HEK293 (cell line): Measurements from ENCODE around the gene FHIT.

Experiments
- CTCF ChIA-PET: fragments of 350-600 bp; formaldehyde crosslinking; extraction: SDS; loops from one replicate; lab custom pipeline; 2021; ENCODE audit warnings: antibody characterized with exemption; lab: Yijun Ruan, JAX
- POLR2A ChIA-PET: fragments of 300-600 bp; formaldehyde crosslinking; extraction: SDS; loops from one replicate; lab custom pipeline; 2020; ENCODE audit warnings: antibody characterized with exemption, inconsistent platforms; lab: Yijun Ruan, JAX
- H3K27ac ChIP-seq: fragments of 200-500 bp; sonication (Bioruptor generic); 2 replicates; pipeline ENCODE4 v1.5.1; 2014; ENCODE audit warnings: low read depth, low read length, control low read depth, inconsistent platforms; ENCODE audit errors: extremely low read depth
- H3K36me3 ChIP-seq, 2 experiments: fragments of 200-500 bp in 1 of 2; sonication (Bioruptor generic) in 1 of 2; 1 replicate in 1 of 2; 2 replicates in 1 of 2; pipeline ENCODE4 v1.5.1; 2014 to 2017; ENCODE audit warnings: inconsistent platforms in 2 of 2, low read length in 2 of 2; ENCODE audit not compliant: control insufficient read depth in 2 of 2, insufficient read depth in 1 of 2
- H3K4me1 ChIP-seq: fragments of 200-500 bp; sonication (Bioruptor generic); 2 replicates; pipeline ENCODE4 v1.5.1; 2014; ENCODE audit warnings: mild to moderate bottlenecking, low read length, inconsistent platforms; ENCODE audit not compliant: control insufficient read depth, insufficient read depth
- H3K4me3 ChIP-seq: 2 replicates; pipeline ENCODE4 v1.5.1; 2011; ENCODE audit warnings: low read depth, mild to moderate bottlenecking, control low read depth, low read length, moderate library complexity
- H3K9me3 ChIP-seq: fragments of 200-500 bp; sonication (Bioruptor generic); 2 replicates; pipeline ENCODE4 v1.5.1; 2014; ENCODE audit warnings: low read depth, low read length, inconsistent platforms; ENCODE audit not compliant: control insufficient read depth, insufficient read depth
- CTCF ChIP-seq: fragments of 450-650 bp; formaldehyde crosslinking; IDR thresholded peaks from 2 replicates; pipeline ENCODE4 v1.5.1; 2016; ENCODE audit warnings: missing biosample characterization, missing genetic modification characterization
- FEZF1 ChIP-seq: fragments of 450-650 bp; formaldehyde crosslinking; IDR thresholded peaks from 2 replicates; pipeline ENCODE4 v1.5.1; 2016; ENCODE audit warnings: missing biosample characterization, missing genetic modification characterization
- HOXD13 ChIP-seq: sonication (generic); formaldehyde crosslinking; IDR thresholded peaks from 2 replicates; pipeline ENCODE4 v1.8.0; 2022; ENCODE audit warnings: missing genetic modification reagents, borderline replicate concordance
- OSR2 ChIP-seq: fragments of 450-650 bp; formaldehyde crosslinking; IDR thresholded peaks from 2 replicates; pipeline ENCODE4 v1.5.1; 2016; ENCODE audit warnings: missing biosample characterization, missing genetic modification characterization
- ZFP37 ChIP-seq: fragments of 450-650 bp; formaldehyde crosslinking; IDR thresholded peaks from 2 replicates; pipeline ENCODE4 v1.5.1; 2016; ENCODE audit warnings: missing biosample characterization, missing genetic modification characterization
- ZNF114 ChIP-seq: fragments of 450-650 bp; formaldehyde crosslinking; IDR thresholded peaks from 2 replicates; pipeline ENCODE4 v1.5.0; 2017; ENCODE audit warnings: missing biosample characterization, missing genetic modification characterization
- ZNF138 ChIP-seq: fragments of 450-650 bp; formaldehyde crosslinking; IDR thresholded peaks from 2 replicates; pipeline ENCODE4 v1.5.1; 2016; ENCODE audit warnings: missing biosample characterization, missing genetic modification characterization, borderline replicate concordance
- ZNF169 ChIP-seq: fragments of 450-650 bp; formaldehyde crosslinking; IDR thresholded peaks from 2 replicates; pipeline ENCODE4 v1.5.1; 2016; ENCODE audit warnings: missing biosample characterization, missing genetic modification characterization
- ZNF223 ChIP-seq: fragments of 450-650 bp; formaldehyde crosslinking; IDR thresholded peaks from 2 replicates; pipeline ENCODE4 v1.5.1; 2016; ENCODE audit warnings: missing biosample characterization, missing genetic modification characterization
- ZNF266 ChIP-seq: fragments of 450-650 bp; formaldehyde crosslinking; IDR thresholded peaks from 2 replicates; pipeline ENCODE4 v1.5.1; 2016; ENCODE audit warnings: missing biosample characterization, missing genetic modification characterization, low read depth
- ZNF391 ChIP-seq: fragments of 450-650 bp; formaldehyde crosslinking; IDR thresholded peaks from 2 replicates; pipeline ENCODE4 v1.5.1; 2016; ENCODE audit warnings: low read depth, missing biosample characterization, missing genetic modification characterization, borderline replicate concordance
- ZNF394 ChIP-seq: fragments of 450-650 bp; formaldehyde crosslinking; IDR thresholded peaks from 2 replicates; pipeline ENCODE4 v1.5.1; 2016; ENCODE audit warnings: missing biosample characterization, missing genetic modification characterization, mild to moderate bottlenecking, moderate library complexity, borderline replicate concordance
- ZNF433 ChIP-seq: fragments of 450-650 bp; formaldehyde crosslinking; IDR thresholded peaks from 2 replicates; pipeline ENCODE4 v1.5.1; 2016; ENCODE audit warnings: missing biosample characterization, missing genetic modification characterization, low read depth
- ZNF510 ChIP-seq: fragments of 450-650 bp; formaldehyde crosslinking; IDR thresholded peaks from 2 replicates; pipeline ENCODE4 v1.5.1; 2018; ENCODE audit warnings: mild to moderate bottlenecking, missing genetic modification characterization, missing biosample characterization; ENCODE audit not compliant: insufficient replicate concordance
- ZNF513 ChIP-seq: fragments of 450-650 bp; IDR thresholded peaks from 2 replicates; pipeline ENCODE4 v1.5.1; 2018; ENCODE audit warnings: missing biosample characterization, missing genetic modification characterization
- ZNF521 ChIP-seq: fragments of 450-650 bp; formaldehyde crosslinking; IDR thresholded peaks from 2 replicates; pipeline ENCODE4 v1.5.1; 2017; ENCODE audit warnings: missing biosample characterization, mild to moderate bottlenecking, missing genetic modification characterization
- ZNF530 ChIP-seq: fragments of 450-650 bp; formaldehyde crosslinking; IDR thresholded peaks from 2 replicates; pipeline ENCODE4 v1.5.1; 2016; ENCODE audit warnings: low read depth, missing biosample characterization, missing genetic modification characterization
- ZNF544 ChIP-seq: fragments of 450-650 bp; formaldehyde crosslinking; IDR thresholded peaks from 2 replicates; pipeline ENCODE4 v1.5.0; 2017; ENCODE audit warnings: missing biosample characterization, missing genetic modification characterization
- ZNF596 ChIP-seq: fragments of 450-650 bp; IDR thresholded peaks from 2 replicates; pipeline ENCODE4 v1.5.0; 2018; ENCODE audit warnings: missing biosample characterization, mild to moderate bottlenecking, missing genetic modification characterization, moderate library complexity
- ZNF626 ChIP-seq: fragments of 450-650 bp; sonication (Bioruptor Pico); formaldehyde crosslinking; IDR thresholded peaks from 2 replicates; pipeline ENCODE4 v1.5.1; 2018; ENCODE audit warnings: missing biosample characterization, missing genetic modification characterization, inconsistent platforms
- TF ChIP-seq, protein P1 (sequence below): fragments of 450-650 bp; formaldehyde crosslinking; IDR thresholded peaks from 2 replicates; pipeline ENCODE4 v1.5.1; 2016; ENCODE audit warnings: missing biosample characterization, missing genetic modification characterization, borderline replicate concordance
- TF ChIP-seq, protein P2 (sequence below): fragments of 450-650 bp; formaldehyde crosslinking; IDR thresholded peaks from 2 replicates; pipeline ENCODE4 v1.5.1; 2017; ENCODE audit warnings: missing biosample characterization, missing genetic modification characterization
- TF ChIP-seq, protein P3 (sequence below): fragments of 450-650 bp; formaldehyde crosslinking; IDR thresholded peaks from 2 replicates; pipeline ENCODE4 v1.5.1; 2017; ENCODE audit warnings: missing biosample characterization, missing genetic modification characterization

Gene FHIT

GRCh38 chr3:61146010-61146890 is 105.0 kb downstream of the FHIT start:
- CTCF ChIA-PET: no interaction called here
- no peaks in the 10 kb centered on the region for H3K36me3 ChIP-seq
- no peak overlapping the region for H3K4me3 ChIP-seq
- H3K9me3 ChIP-seq: no peaks in the 10 kb centered on the region
- POLR2A ChIA-PET: no interaction called here
- TF ChIP-seq ZNF433 (tag by site-specific recombination) (no peak), FEZF1 (tag by site-specific recombination) (no peak), ZFP37 (no peak), ZNF391 (tag by site-specific recombination) (no peak), ZNF138 (tag by site-specific recombination) (no peak), ZNF596 (tag by site-specific recombination) (no peak), ZNF521 (tag by site-specific recombination) (no peak), ZNF266 (tag by site-specific recombination) (no peak), ZNF530 (tag by site-specific recombination) (no peak), ZNF169 (no peak), ZNF544 (tag by site-specific recombination) (no peak), ZNF510 (tag by site-specific recombination) (no peak), ZNF223 (tag by site-specific recombination) (no peak), OSR2 (tag by site-specific recombination) (no peak)
- TF ChIP-seq, protein P1, sequence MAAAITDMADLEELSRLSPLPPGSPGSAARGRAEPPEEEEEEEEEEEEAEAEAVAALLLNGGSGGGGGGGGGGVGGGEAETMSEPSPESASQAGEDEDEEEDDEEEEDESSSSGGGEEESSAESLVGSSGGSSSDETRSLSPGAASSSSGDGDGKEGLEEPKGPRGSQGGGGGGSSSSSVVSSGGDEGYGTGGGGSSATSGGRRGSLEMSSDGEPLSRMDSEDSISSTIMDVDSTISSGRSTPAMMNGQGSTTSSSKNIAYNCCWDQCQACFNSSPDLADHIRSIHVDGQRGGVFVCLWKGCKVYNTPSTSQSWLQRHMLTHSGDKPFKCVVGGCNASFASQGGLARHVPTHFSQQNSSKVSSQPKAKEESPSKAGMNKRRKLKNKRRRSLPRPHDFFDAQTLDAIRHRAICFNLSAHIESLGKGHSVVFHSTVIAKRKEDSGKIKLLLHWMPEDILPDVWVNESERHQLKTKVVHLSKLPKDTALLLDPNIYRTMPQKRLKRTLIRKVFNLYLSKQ (tag by site-specific recombination): no peak
- TF ChIP-seq, protein P2, sequence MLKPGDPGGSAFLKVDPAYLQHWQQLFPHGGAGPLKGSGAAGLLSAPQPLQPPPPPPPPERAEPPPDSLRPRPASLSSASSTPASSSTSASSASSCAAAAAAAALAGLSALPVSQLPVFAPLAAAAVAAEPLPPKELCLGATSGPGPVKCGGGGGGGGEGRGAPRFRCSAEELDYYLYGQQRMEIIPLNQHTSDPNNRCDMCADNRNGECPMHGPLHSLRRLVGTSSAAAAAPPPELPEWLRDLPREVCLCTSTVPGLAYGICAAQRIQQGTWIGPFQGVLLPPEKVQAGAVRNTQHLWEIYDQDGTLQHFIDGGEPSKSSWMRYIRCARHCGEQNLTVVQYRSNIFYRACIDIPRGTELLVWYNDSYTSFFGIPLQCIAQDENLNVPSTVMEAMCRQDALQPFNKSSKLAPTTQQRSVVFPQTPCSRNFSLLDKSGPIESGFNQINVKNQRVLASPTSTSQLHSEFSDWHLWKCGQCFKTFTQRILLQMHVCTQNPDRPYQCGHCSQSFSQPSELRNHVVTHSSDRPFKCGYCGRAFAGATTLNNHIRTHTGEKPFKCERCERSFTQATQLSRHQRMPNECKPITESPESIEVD: no peak
- H3K4me1 ChIP-seq: no peaks in the 10 kb centered on the region
- H3K27ac ChIP-seq: no peak overlapping the region

GRCh38 chr3:61141697-61142096 is 109.6 kb downstream of the FHIT start:
- POLR2A ChIA-PET: no interaction called here
- Histone ChIP-seq H3K4me1 (no peaks in the 10 kb centered on the region), H3K9me3 (no peaks in the 10 kb centered on the region), H3K27ac (no peak overlapping the region), H3K36me3 (no peaks in the 10 kb centered on the region), H3K4me3 (no peak overlapping the region)
- CTCF ChIA-PET: no interaction called here
- TF ChIP-seq, protein P3, sequence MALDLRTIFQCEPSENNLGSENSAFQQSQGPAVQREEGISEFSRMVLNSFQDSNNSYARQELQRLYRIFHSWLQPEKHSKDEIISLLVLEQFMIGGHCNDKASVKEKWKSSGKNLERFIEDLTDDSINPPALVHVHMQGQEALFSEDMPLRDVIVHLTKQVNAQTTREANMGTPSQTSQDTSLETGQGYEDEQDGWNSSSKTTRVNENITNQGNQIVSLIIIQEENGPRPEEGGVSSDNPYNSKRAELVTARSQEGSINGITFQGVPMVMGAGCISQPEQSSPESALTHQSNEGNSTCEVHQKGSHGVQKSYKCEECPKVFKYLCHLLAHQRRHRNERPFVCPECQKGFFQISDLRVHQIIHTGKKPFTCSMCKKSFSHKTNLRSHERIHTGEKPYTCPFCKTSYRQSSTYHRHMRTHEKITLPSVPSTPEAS: no peak
- TF ChIP-seq ZNF513 (tag by site-specific recombination) (no peak), CTCF (no peak), ZNF626 (tag by site-specific recombination) (no peak), ZNF394 (tag by site-specific recombination) (no peak), FEZF1 (tag by site-specific recombination) (no peak), ZNF114 (tag by site-specific recombination) (no peak), HOXD13 (CRISPR knock-in tag) (no peak)
